GM12874 (cell line): ENCODE results near the gene CARD11.
A peak's percentile ranks its signal among the peaks of the same experiment; 100 is the strongest.

Experiments used
- CTCF ChIP-seq: IDR thresholded peaks from 2 replicates; pipeline ENCODE4 v1.5.1; 2011; ENCODE audit warnings: low read depth, mild to moderate bottlenecking, control low read depth, low read length, moderate library complexity; ENCODE audit not compliant: insufficient read depth

The CARD11 gene

DNA sequence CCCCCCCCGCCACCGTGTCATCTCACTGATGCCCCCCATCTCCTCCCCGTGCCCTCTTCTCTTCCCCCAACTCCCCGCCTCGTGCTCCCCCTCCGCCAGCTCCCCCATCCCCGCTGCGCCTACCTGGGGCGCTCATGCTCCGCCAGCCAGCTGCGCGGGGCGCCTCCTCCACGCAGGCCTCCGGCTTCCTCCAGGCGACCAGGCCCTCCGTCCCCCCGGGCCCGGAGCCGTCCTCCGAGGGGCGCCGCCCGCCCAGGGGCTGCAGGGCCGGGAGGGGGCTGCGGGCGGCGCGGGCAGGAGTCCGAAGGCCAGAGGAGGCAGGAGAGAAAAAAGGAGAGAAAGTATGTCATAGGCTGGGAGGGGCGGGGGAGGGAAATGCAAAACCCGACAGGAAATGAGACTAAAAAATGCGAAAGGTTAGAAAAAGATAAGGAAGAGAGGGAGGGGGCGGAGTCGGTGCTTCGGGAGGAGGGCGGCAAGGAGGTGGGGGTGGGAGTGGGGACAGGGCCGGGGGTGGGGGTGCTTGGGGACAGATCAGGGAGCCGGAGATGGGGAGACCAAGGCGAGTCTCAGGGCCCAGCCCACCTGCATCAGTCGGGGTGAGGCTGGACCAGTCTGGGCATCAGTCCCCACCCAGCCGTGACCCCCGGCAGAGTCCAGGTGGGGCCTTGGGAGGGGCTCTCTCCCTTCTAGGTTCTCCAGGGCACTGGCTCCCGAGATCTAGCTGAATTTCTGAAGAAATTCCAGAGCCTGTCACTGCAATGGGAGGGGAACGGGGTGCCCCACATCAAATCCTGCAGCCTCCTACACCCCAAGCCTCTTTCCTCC, at the start of gene CARD11:
Gene CARD11, minus strand, starts transcription at position 324 of the 828 bp plus-strand sequence. CDS start 85,361 bp downstream, outside the sequence.
- TF ChIP-seq CTCF: no peak

DNA sequence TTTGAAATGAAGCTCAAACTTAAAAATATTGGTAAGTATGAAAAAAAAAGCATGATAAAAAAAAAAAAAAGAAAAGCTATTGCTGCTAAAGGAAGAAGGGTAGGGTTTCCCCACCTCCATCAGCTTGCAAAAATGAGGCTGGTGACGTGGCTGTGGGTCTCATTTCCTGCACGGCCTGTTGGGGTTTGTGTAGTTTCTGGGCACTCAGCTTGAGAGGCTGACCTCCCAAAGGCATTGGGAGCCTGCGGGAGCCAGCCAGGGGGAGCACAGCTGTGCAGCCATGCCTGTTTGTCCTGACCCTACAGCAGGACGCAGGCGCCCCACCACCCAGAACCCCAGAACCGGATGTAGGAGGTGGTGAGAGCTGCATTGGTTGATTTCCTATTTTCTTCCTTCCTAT, 48.8 kb upstream of the CARD11 start:
- TF ChIP-seq CTCF: no peak

DNA sequence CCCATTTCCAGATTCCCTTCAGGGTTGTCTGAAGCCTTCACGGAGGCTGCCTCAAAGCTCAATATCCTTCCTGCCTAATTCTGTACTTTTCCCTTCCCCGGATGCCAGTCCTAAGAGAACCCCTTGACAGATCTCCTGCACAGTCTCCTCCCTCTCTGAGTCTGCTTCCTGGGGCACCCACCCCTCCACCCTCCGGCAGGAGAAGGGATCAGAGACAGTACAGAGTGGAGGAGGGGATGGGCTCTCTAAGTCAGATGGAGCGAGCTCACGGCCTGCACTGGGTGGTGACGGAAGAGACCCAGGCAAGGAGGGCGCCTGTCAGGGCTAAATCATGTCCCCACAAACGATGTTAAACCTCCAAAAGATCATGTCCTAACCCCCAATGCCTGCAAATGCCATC, 48.0 kb upstream of the CARD11 start:
- TF ChIP-seq CTCF: no peak

DNA sequence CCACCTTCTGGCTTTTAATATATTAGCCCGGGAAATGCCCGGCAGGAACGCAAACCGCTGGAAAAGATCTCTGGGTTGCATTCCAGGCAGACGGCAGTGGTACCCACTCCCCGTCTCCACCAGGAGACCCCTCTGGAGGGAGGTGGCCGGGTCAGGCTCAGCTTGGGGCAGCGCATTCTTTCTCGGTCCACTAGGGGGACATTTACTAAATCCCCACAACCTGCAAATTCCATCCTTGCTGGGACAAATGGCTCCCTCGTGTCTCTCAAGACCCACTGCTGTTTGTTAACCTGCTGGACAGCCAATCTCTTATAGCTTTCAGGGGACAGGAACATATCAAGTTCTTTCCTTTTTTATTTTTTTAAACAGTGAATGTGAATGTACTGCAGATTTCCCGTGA, 45.8 kb upstream of the CARD11 start:
- peak; percentile 70 for TF ChIP-seq CTCF

DNA sequence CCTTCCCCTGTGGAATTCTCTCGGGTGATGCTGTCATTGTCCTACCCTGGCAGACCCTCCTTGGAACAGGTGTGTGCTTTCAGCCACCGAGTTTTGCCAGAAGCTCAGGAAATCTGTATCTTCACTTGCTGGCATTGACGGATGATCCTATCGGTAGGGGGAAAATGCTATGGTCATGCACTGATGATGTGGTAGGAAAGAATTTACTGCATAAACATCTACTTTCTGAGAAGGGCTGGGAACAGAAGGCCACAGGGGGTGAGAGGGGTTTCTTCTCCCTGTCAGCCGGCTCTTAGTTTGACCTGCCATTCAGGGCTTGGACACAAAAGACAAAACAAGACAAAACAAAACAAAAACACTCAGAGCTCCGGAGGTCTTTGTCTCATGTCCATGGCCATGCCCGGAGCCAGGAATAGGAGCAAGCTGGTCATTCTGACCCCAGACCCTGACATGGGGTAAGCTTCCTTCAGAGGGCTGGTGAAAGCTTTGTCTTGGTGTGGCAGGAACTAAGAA, 43.6 kb upstream of the CARD11 start:
- no peak for TF ChIP-seq CTCF

DNA sequence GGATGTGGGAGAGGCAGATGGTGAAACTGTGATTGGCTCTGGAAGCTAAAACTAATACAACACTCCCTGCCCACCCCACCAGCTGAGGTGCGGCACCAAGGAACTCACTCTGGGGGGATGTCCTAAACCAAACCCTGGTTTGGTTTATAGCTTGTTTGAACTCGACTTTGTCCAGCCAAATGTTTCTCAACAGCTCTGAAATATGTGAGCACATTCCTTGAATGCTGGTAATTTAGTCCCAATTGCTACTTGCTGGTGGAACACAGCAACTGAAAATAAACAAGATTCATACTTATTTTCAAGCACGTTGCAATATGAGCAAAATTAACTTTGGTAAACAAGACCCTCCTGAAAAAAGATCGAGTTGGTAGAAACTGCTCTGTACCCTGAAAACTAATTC, 39.7 kb upstream of the CARD11 start:
- no peak for TF ChIP-seq CTCF

DNA sequence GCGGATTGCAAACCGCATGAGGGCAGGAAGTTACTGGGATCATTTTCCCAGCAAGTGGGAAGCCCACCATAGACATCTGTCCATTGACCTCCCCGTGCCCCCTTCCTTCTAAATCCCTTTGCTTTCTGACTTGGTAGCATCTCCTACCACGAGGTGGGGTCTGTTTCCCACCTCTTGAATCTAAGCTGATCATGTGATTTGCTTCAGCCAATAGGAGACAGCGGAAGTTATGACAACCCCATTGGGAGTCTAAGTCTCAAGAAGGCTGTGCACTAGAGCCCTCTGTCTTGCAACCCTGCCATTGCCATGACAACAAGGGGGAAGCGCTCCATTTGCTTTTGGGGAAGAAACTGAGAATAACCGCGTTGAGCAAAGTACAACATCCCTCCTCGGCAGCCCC, 39.2 kb upstream of the CARD11 start:
- no peak for TF ChIP-seq CTCF
